GM23338 (cell line): ENCODE data around the gene AIP.

Source experiments
- CREB1 ChIP-seq: fragments of 250-450 bp; sonication (Bioruptor Pico); IDR thresholded peaks from 2 replicates; pipeline ENCODE4 v1.5.0; 2020; ENCODE audit warnings: low read depth, mild to moderate bottlenecking, moderate library complexity
- EZH2 ChIP-seq: fragments of 200-600 bp; sonication (generic); IDR thresholded peaks from one replicate; pipeline ENCODE4 v1.8.0; 2017; ENCODE audit warnings: antibody characterized with exemption, mild to moderate bottlenecking, low read depth; ENCODE audit not compliant: unreplicated experiment
- EZH2phosphoT487 ChIP-seq: fragments of 200-600 bp; sonication (generic); IDR thresholded peaks from one replicate; pipeline ENCODE4 v1.8.1; 2018; ENCODE audit warnings: antibody characterized with exemption; ENCODE audit not compliant: unreplicated experiment
- JUNB ChIP-seq: IDR thresholded peaks from one replicate; pipeline ENCODE4 v1.6.1; 2016; ENCODE audit warnings: antibody characterized with exemption; ENCODE audit not compliant: unreplicated experiment
- NANOG ChIP-seq: IDR thresholded peaks from 2 replicates; pipeline ENCODE4 v1.6.1; 2016; ENCODE audit warnings: antibody characterized with exemption, borderline replicate concordance
- POLR2AphosphoS5 ChIP-seq: IDR thresholded peaks from 2 replicates; pipeline ENCODE4 v1.6.1; 2016; ENCODE audit warnings: antibody characterized with exemption, low read depth
- ZNF114 ChIP-seq: fragments of 250-450 bp; sonication (Bioruptor Pico); IDR thresholded peaks from 2 replicates; pipeline ENCODE4 v1.5.0; 2020; ENCODE audit warnings: mild to moderate bottlenecking, moderate library complexity
- TF ChIP-seq, protein P1 (sequence below), 2 experiments: fragments of 200-600 bp in 1 of 2; sonication (generic) in 1 of 2; conservative IDR thresholded peaks; 2 replicates each; pipeline versions ENCODE4 v1.5.1 to v1.6.1; 2016 to 2017; ENCODE audit warnings: antibody characterized with exemption in 2 of 2, low read depth in 2 of 2, mild to moderate bottlenecking in 2 of 2, moderate library complexity in 1 of 2
- TF ChIP-seq, protein P2 (sequence below): IDR thresholded peaks from 2 replicates; pipeline ENCODE4 v1.6.1; 2016; ENCODE audit warnings: antibody characterized with exemption
- TF ChIP-seq, protein P3 (sequence below): IDR thresholded peaks from one replicate; pipeline ENCODE4 v1.6.1; 2018; ENCODE audit warnings: antibody characterized with exemption; ENCODE audit not compliant: unreplicated experiment

DNA sequence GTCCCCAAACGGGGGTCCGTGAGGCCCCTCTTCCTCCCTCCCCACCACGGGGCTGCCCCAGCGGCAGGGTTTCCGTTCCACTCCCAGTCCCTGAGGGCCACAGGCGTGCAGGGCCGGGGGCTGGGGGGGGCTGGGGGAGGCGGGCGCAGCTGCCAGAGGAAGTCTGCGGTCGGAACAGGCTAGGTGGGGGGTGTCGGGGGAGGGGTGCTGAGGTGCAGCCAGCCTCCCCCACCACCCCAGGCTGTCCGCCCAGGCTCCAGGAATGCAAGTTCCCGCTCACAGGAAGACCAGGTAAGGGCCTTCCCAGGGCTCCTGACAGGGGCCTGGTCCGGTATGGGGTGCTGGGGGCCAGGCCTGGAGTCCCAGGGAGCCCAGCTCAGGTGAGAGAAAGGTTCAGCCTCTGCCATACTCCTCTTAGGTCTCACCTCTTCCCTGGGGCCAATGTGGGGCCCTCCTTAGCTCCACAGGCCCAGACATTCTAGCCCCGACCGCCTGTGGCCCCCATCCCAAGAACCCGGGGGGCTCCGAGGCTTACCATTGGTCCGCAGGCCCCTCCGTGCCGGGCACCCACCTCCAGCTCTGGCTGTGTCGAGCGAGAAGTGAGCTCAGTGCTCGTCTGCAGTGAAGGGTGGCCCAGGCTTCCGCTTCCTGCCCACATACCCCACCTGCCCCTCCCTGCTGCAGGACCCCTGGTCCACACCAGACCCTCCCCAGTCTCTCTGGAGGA is 45.6 kb upstream of the AIP start, which contains the start of gene PTPRCAP:
- TF ChIP-seq, protein P1, sequence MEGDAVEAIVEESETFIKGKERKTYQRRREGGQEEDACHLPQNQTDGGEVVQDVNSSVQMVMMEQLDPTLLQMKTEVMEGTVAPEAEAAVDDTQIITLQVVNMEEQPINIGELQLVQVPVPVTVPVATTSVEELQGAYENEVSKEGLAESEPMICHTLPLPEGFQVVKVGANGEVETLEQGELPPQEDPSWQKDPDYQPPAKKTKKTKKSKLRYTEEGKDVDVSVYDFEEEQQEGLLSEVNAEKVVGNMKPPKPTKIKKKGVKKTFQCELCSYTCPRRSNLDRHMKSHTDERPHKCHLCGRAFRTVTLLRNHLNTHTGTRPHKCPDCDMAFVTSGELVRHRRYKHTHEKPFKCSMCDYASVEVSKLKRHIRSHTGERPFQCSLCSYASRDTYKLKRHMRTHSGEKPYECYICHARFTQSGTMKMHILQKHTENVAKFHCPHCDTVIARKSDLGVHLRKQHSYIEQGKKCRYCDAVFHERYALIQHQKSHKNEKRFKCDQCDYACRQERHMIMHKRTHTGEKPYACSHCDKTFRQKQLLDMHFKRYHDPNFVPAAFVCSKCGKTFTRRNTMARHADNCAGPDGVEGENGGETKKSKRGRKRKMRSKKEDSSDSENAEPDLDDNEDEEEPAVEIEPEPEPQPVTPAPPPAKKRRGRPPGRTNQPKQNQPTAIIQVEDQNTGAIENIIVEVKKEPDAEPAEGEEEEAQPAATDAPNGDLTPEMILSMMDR (conservative IDR thresholded peaks at IDR 0.05; ENCODE audit: low read depth in 2 of 2): no peak
- no peak for TF ChIP-seq POLR2AphosphoS5
- TF ChIP-seq EZH2: no peak
- no peak for TF ChIP-seq CREB1 (CRISPR knock-in tag)
- TF ChIP-seq, protein P2, sequence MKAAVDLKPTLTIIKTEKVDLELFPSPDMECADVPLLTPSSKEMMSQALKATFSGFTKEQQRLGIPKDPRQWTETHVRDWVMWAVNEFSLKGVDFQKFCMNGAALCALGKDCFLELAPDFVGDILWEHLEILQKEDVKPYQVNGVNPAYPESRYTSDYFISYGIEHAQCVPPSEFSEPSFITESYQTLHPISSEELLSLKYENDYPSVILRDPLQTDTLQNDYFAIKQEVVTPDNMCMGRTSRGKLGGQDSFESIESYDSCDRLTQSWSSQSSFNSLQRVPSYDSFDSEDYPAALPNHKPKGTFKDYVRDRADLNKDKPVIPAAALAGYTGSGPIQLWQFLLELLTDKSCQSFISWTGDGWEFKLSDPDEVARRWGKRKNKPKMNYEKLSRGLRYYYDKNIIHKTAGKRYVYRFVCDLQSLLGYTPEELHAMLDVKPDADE: 0 out of 2 replicates have a peak, but pooled peaks have one; percentile 23
- TF ChIP-seq, protein P3, sequence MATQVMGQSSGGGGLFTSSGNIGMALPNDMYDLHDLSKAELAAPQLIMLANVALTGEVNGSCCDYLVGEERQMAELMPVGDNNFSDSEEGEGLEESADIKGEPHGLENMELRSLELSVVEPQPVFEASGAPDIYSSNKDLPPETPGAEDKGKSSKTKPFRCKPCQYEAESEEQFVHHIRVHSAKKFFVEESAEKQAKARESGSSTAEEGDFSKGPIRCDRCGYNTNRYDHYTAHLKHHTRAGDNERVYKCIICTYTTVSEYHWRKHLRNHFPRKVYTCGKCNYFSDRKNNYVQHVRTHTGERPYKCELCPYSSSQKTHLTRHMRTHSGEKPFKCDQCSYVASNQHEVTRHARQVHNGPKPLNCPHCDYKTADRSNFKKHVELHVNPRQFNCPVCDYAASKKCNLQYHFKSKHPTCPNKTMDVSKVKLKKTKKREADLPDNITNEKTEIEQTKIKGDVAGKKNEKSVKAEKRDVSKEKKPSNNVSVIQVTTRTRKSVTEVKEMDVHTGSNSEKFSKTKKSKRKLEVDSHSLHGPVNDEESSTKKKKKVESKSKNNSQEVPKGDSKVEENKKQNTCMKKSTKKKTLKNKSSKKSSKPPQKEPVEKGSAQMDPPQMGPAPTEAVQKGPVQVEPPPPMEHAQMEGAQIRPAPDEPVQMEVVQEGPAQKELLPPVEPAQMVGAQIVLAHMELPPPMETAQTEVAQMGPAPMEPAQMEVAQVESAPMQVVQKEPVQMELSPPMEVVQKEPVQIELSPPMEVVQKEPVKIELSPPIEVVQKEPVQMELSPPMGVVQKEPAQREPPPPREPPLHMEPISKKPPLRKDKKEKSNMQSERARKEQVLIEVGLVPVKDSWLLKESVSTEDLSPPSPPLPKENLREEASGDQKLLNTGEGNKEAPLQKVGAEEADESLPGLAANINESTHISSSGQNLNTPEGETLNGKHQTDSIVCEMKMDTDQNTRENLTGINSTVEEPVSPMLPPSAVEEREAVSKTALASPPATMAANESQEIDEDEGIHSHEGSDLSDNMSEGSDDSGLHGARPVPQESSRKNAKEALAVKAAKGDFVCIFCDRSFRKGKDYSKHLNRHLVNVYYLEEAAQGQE: no peak
- no peak for TF ChIP-seq EZH2phosphoT487
- TF ChIP-seq JUNB: no peak
- no peak for TF ChIP-seq ZNF114 (CRISPR knock-in tag)
- no peak for TF ChIP-seq NANOG
